Ovary (tissue), 9 donors: ENCODE data around the gene FAM120B. TPM values are rescaled to one million over a fixed set of nuclear protein-coding genes. Genes with fewer than 3 reads are reported as not detected.

Experiments
- DNase-seq, 5 donors: peaks; one replicate each; pipeline ENCODE4 v3.0.0-alpha.2; 2019 to 2020
- H3K27ac ChIP-seq, 2 donors: fragments of 200-600 bp; one replicate each; pipeline versions ENCODE4 v1.5.1 to v1.8.0; 2019 to 2022
- H3K27me3 ChIP-seq: fragments of 200-600 bp; one replicate; pipeline ENCODE4 v1.8.0; 2022
- H3K36me3 ChIP-seq: fragments of 200-600 bp; sonication (generic); one replicate; pipeline ENCODE4 v1.5.1; 2019
- H3K4me1 ChIP-seq: one replicate; pipeline ENCODE4 v1.8.1; 2013; ENCODE audit warnings: mild to moderate bottlenecking, moderate library complexity; ENCODE audit not compliant: insufficient read depth
- H3K4me3 ChIP-seq: fragments of 200-600 bp; sonication (generic); one replicate; pipeline ENCODE4 v1.5.1; 2017
- H3K9me3 ChIP-seq, 2 donors: fragments of 200-600 bp in 1 of 2; sonication (generic) in 1 of 2; one replicate each; pipeline versions ENCODE4 v1.5.1 to v1.8.1; 2013 to 2019; ENCODE audit warnings: mild to moderate bottlenecking in 1 of 2, moderate library complexity in 1 of 2
- CTCF ChIP-seq, 3 donors: fragments of 450-650 bp in 2 of 3; fragments of 200-600 bp in 1 of 3; IDR thresholded peaks; one replicate each; pipeline versions ENCODE4 v1.5.1 to v1.8.0; 2016 to 2022; ENCODE audit warnings: antibody characterized with exemption in 3 of 3, mild to moderate bottlenecking in 1 of 3
- EP300 ChIP-seq: sonication (generic); formaldehyde crosslinking; IDR thresholded peaks from one replicate; pipeline ENCODE4 v1.6.1; 2017; ENCODE audit warnings: antibody characterized with exemption
- POLR2A ChIP-seq: fragments of 450-650 bp; IDR thresholded peaks from one replicate; pipeline ENCODE4 v1.6.1; 2017; ENCODE audit warnings: antibody characterized with exemption, mild to moderate bottlenecking, moderate library complexity
- WGBS, 3 donors: extraction: QIAGEN DNeasy Blood & Tissue Kit in 1 of 3; methylation state at CpG; one replicate each; pipeline versions ENCODE4 v1.1.5 to v1.1.7; 2013 to 2017; 5-methylcytosine and 5-hydroxymethylcytosine counted together
- intact Hi-C, 4 donors: fragments of 100-400 bp; cut with DNase I; formaldehyde crosslinking; loops; one replicate each; pipeline versions ENCODE4 v1.11.0 to v1.15.1; 2022 to 2023
- polyA plus RNA-seq, 2 donors: library from polyadenylated mRNA; stranded (reverse); fragments of 200-250 nt in 1 of 2; fragments of 350-450 nt in 1 of 2; fragmentation: Illumina TruSeq in 1 of 2; extraction: RNeasy Lipid Tissue Mini Kit (QIAGEN cat#74804) in 1 of 2; gene quantifications; one replicate each; pipeline ENCODE4 v1.2.3, GENCODE V29; 2013 to 2014
- total RNA-seq, 7 donors: library from RNA; depleted of rRNA in 2 of 7; stranded (reverse); fragments of >200 nt in 2 of 7; fragmentation: NEBNext Ultra II Directional in 3 of 7; extraction: Animal tissue kit (Norgen Biotek cat#: 25700) in 3 of 7; gene quantifications; one replicate each; pipeline versions ENCODE4 v1.1.0 to v1.2.4, GENCODE V29; 2016 to 2023
- donor health status: DM: no; HTN: no; CAD: no; lungs with moderate emphysema.
- donor health status: DM: no; HTN: no; CAD: no.
- donor health status: Bipolar disorder and iron deficiency.
- donor health status: DM: yes; HTN: yes; CAD: no.
- donor health status: DM: no; HTN: no; CAD: no.
- donor health status: DM: yes; HTN: yes; CAD: no.

FAM120B gene
- total and polyA plus RNA-seq, 9 donors, result 10.6 to 39.3 (median 28.4) TPM

- no peaks in the 10 kb centered on the region for H3K9me3 ChIP-seq
- TF ChIP-seq EP300, result no peak
- no peak for TF ChIP-seq POLR2A
- no peak for TF ChIP-seq CTCF (IDR thresholded peaks at IDR 0.05)
- H3K36me3 ChIP-seq, result no peaks in the 10 kb centered on the region
- 72 to 81% (median 74%) methylated on average over 17 of the region's 17 CpGs for WGBS, 3 donors
- no peak overlapping the region for H3K4me3 ChIP-seq
- no peak for DNase-seq
- intact Hi-C loops, result no loop called here
- no peak overlapping the region for H3K27ac ChIP-seq
- no peaks in the 10 kb centered on the region for H3K4me1 ChIP-seq
- H3K27me3 ChIP-seq, result no peaks in the 10 kb centered on the region
Measured at GRCh38 chr6:170434821-170435155, 128.2 kb downstream of the FAM120B start.

- no peaks in the 10 kb centered on the region for H3K36me3 ChIP-seq
- no peaks in the 10 kb centered on the region for H3K4me1 ChIP-seq
- DNase-seq, result no peak
- H3K4me3 ChIP-seq, result no peak overlapping the region
- no peaks in the 10 kb centered on the region for H3K9me3 ChIP-seq
- intact Hi-C loops, result loop anchor here in 2 of 4 donors (2.0 kb wide), 2 partner anchors 25 to 55 kb away; no protein-coding TSS in a partner anchor
- no peak overlapping the region for H3K27ac ChIP-seq
- TF ChIP-seq CTCF (IDR thresholded peaks at IDR 0.05) (no peak), EP300 (no peak), POLR2A (no peak)
- H3K27me3 ChIP-seq, result no peaks in the 10 kb centered on the region
- 87 to 98% (median 92%) methylated on average over 1 of the region's 1 CpG for WGBS, 3 donors
Measured at GRCh38 chr6:170435766-170436165, 129.2 kb downstream of the FAM120B start.

- TF ChIP-seq EP300 (no peak), POLR2A (no peak), CTCF (IDR thresholded peaks at IDR 0.05) (no peak)
- DNase-seq, result no peak
- intact Hi-C loops, result loop anchor here in 2 of 4 donors (2.0 kb wide), 2 partner anchors 26 to 56 kb away; no protein-coding TSS in a partner anchor
Measured at GRCh38 chr6:170436209-170436809, 129.8 kb downstream of the FAM120B start.

GRCh38 chr6:170437719-170438401, 131.3 kb downstream of the FAM120B start:
- H3K36me3 ChIP-seq, result no peaks in the 10 kb centered on the region
- WGBS, 3 donors, result 53 to 60% (median 60%) methylated on average over 12 of the region's 12 CpGs
- peak in 1 of 5 donors; percentile 3 for DNase-seq
- H3K4me3 ChIP-seq, result peak overlapping the region; percentile 1
- H3K9me3 ChIP-seq, result no peaks in the 10 kb centered on the region
- TF ChIP-seq EP300 (no peak), POLR2A (no peak), CTCF (IDR thresholded peaks at IDR 0.05) (no peak)
- H3K4me1 ChIP-seq, result no peaks in the 10 kb centered on the region
- H3K27ac ChIP-seq, result no peak overlapping the region
- intact Hi-C loops, result loop anchor here in 2 of 4 donors (2.0 kb wide), 2 partner anchors 27 to 57 kb away; no protein-coding TSS in a partner anchor
- H3K27me3 ChIP-seq, result no peaks in the 10 kb centered on the region

More at GRCh38 chr6:170436209-170436809, 129.8 kb downstream of the FAM120B start:
- H3K9me3 ChIP-seq, result no peaks in the 10 kb centered on the region
- no peaks in the 10 kb centered on the region for H3K4me1 ChIP-seq
- H3K4me3 ChIP-seq, result no peak overlapping the region
- WGBS, 3 donors, result 84 to 88% (median 86%) methylated on average over 3 of the region's 3 CpGs
- H3K36me3 ChIP-seq, result no peaks in the 10 kb centered on the region
- H3K27me3 ChIP-seq, result no peaks in the 10 kb centered on the region
- H3K27ac ChIP-seq, result no peak overlapping the region
